SH-SY5Y (cell line): ENCODE results near the gene CLRN3.

Experiments
- GATA2 ChIP-seq: IDR thresholded peaks from 2 replicates; pipeline ENCODE4 v1.6.1; 2011; ENCODE audit warnings: mild to moderate bottlenecking, low read depth, low read length
- GATA3 ChIP-seq: IDR thresholded peaks from 2 replicates; pipeline ENCODE4 v1.6.1; 2011; ENCODE audit warnings: low read depth, mild to moderate bottlenecking, low read length, moderate library complexity

CLRN3 gene

DNA sequence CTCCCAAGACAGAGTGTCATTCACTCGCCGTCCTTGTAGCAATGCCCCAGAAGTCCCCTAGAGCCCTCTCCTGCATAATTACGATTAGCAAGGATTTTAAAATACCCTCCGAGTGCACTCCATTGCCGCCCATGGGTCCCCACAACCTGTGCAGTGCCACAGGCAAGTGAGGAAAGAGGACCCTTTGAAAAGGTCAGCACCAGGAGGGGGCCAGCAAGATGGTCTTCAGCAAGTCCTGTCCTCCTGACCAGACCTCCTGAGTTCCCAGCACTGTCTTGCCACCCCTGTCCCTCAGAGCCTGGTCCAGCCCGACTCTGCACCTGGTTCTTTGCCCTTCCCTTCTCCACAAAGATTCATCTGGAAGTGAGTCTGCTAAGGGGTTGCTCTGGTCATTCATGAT, 32.1 kb downstream of the CLRN3 start:
- TF ChIP-seq GATA2 = no peak
- no peak for TF ChIP-seq GATA3

DNA sequence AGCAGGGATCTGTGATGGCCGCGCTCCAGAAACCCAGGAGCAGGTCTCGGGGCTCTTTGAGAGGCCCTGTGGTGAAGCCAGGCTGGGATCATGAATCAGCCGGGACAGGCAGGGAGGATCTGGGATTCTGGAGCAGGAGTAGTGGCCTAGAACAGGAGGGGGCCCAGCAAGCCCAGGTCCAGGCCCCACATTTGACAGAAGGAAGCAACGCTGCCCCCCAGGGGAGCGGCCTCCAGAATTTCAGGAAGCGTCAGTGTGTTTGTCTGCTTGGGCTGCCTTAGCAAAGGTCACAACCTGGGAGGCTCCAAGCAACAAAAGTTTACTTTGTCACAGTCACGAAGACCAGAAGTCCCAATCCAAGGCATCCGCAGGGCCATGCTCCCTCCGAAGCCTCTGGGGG, 36.8 kb downstream of the CLRN3 start:
- no peak for TF ChIP-seq GATA2
- TF ChIP-seq GATA3 = no peak

DNA sequence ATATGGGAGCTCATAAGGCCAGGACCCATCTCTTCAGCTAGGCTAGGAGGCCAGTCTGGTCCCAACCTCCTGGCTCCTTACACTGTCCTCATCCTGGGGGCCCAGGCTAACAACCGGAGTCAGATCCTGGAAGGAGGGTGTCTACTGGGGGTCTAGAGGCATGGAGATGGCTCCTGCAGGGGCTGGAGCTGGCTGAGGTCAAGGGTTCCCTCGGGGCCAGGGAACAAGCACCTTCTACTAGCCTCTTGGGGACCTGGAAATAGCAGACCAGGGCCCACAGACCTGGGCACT, 37.2 kb downstream of the CLRN3 start:
- TF ChIP-seq GATA2 (no peak), GATA3 (no peak)

DNA sequence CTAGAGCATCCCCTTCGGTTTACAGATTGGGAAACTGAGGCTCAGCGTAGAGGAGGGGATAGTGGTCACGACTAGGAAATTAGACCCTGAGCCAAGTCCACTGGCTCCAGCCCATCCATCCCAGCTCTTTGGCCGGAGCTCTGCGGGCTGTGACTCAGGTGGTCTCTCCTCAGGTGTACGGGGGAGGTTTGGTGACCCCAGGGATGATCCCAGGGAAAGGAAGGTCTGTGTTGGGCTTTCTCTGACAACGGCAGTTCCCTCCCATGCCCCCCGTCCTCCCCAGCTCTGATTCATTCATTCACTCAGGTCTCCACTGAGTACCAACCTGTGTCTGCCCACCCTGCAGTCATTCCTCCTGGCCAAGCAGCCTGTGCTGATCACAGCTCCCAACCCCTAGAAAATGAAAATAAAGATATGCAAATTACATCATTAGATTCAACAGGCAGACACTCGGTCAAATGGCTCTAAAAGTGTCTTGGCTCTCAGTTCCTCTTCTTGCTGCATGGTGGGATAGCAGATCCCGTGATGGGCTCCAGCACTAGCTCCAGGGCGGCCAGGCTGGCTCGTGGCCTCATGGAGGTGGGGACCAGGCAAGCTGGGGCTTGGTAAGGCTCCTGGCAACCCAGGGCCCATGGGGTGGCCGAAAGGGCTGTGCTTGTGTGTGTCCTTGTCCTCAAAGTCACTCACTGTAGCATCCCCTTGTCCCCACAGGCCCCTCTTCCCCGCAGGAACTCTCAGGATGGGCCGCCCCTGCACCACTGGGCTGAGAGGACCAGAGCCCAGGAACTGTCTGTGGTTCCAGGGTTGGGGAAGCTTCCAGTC, 37.8 kb downstream of the CLRN3 start:
- TF ChIP-seq GATA3 = no peak
- TF ChIP-seq GATA2 = no peak

DNA sequence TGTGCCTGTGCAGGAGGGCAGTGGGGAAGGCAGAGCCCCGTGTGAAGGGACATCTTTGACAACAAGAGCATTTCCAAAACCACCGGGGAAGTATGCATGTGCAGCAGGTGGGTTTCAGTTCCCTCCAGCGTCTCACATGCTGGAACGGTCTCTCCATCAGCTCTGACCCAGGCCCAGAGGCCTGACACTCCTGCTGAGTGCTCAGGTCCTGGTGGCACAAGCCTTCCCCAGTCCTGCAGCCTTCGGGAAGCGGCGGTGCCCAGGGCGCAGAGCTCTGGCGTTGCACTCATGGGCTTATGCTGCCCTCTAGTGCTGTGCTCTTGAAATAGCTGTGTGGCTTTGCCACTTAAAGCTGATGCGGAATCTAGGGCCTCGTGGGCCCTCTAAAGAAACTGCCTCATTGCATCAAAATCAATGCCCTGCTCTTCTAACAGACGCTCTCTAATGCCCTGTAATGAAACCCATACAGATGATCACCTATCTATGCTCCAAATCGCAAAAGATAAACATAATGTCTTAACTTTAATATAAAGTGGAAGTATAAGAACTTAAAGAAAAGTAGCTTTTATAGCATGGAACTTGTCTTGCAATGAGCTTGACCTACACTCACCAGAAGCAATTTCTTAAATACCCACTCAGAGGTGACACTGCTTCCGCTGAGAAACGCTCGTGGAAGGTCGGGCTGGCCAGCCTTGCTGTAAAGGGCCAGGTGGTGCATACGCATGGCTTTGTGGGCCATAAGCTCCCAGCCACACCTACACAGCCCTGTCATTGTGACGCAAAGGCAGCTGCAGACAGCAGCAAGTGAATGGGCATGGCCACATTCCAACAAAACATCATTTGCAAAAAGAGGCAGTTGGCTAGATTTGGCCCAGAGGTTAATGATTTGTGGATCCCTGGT, 38.6 kb downstream of the CLRN3 start:
- TF ChIP-seq GATA2 (no peak), GATA3 (no peak)

DNA sequence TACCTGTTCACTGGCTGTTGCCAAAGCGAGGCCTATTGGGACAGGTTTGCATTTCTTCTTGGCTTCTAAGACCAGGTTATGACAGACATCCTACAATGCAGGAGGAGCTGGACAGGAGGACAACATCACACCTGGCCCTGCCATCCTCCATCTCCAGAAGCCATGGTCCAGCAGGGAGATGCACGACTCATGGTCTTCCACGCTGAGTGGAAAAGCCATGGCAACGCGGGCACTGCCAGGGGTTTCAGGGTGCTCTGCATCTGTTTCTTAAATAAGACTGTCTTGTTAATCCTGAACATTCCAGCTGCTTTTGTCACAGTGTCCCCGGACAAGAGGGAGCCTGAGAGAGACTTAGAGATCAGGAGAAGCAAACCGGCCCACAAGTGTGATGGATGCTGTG, 40.3 kb downstream of the CLRN3 start:
- TF ChIP-seq GATA2 (no peak), GATA3 (no peak)

DNA sequence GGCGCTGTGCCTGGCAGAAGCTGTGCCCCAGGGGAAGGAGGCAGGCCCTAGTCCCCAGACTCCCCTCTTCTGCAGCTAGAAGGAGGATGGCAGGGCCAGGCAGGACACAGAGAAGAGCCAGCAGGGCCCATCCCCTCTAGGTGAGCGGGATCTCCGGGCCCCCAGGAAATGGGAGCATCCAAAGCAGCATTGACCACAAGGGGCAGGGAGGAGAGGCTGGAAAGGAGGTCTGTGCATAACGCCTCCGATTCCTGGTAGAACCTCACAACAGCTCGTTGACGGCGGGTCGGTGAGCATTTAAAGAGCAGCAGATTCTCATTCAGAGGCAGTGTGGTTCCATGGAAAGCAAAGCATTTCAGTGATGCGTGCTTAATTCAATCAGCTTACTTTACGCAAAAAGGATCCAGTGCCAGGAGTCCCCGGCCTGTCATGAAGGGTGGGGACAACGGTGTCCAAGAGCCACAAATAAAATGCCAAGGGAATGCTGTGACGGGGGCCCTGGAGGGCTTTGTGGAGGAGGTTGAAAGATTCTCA, 41.0 kb downstream of the CLRN3 start:
- TF ChIP-seq GATA2 = no peak
- TF ChIP-seq GATA3 = no peak

DNA sequence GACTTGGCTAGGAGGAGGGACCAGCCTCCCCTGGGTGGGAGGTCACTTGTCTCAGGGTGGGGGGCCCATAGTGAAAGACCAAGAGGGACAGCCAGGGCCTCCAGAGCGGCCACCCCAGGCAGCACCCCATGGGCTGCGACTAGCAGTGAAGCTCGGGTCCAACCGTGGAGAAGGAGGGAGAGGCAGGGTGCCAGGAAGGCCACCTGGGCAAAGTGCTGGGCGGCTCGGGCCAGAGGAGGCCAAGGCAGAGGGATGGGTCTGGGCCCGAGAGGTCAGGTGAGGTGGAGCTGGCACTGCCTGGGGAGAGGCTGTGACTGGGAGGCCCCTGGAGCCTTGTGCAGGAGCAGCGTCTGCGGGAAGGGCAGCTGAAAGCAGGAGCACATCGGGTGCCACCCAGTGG, 41.8 kb downstream of the CLRN3 start:
- no peak for TF ChIP-seq GATA2
- no peak for TF ChIP-seq GATA3

DNA sequence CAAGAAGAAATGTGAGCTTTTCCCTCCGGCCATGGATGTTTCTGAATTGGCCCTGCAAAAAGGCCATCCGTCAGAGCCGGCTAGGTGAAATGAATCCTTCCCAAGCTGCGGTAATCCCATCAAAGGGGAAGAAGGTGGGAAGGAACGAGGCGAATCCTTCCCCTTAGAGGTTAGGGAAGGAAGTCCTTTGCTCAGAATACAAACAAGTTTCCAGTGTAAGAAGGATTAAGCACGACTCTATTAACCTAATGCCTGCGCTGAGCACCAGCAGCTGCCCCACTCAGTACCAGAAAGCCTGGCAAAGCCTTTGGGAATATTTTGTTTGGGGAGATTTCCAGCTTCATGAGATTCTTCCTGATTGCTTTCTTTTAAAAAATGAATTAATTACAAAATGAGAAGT, 42.8 kb downstream of the CLRN3 start:
- TF ChIP-seq GATA3 = no peak
- TF ChIP-seq GATA2 = no peak

DNA sequence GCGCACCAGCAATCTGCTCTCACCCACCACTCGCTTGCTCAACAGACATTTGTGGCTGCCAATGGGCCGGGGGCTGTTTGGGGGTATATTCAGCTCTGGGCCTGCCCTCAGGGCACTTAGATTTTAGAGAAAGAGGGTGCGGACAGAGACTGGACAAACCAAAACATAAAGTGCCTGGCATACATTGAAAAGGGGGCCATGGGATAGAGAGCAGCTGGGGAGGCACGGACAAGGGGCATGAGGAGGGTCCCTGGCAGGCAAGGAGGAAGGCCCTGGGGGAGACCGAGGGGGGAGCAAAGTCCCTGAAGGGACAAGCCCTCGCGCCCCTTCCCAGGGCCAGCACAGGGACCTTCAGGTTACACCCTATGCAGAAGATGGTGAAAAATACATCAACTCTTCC, 43.5 kb downstream of the CLRN3 start:
- TF ChIP-seq GATA3 (no peak), GATA2 (no peak)

DNA sequence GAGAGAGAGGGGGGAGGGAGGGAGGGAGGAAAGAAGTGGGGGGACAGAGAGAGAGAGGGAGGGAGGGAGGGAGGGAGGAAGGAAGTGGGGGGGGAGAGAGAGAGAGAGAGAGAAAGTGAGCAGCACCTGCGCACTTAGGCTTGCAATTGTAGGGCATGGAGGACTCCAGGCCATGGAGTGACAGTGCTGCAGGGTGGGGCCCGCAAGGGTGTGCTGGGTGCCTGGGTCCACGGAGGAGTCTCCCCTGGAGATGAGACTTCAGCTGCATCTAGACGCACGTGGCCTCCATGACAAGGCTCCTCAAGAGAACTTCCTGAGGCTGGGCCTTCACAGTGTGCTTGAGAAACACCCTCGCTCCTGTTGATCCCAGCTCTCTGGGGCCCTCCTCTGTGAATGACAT, 44.5 kb downstream of the CLRN3 start:
- TF ChIP-seq GATA3 (no peak), GATA2 (no peak)

DNA sequence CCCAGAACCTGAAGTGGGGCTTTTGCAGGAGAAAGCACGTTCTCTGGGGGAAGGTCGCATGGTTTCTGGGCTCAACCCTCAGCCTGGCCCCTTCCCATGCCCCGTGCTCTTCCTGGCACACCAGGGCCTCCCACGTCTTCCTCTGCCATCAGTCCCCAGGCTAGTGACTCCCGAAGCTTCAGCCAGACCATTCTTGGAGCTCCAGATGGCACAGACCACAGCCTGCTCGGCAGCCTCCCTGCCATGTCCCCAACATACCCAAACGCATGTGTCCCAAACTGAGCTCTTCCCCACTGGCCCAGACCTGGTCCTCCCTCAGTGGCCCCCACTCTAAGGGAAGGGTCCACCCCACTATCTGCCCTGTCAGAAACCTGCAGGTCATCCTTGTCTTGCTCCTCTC, 47.0 kb downstream of the CLRN3 start:
- TF ChIP-seq GATA3 (no peak), GATA2 (no peak)

DNA sequence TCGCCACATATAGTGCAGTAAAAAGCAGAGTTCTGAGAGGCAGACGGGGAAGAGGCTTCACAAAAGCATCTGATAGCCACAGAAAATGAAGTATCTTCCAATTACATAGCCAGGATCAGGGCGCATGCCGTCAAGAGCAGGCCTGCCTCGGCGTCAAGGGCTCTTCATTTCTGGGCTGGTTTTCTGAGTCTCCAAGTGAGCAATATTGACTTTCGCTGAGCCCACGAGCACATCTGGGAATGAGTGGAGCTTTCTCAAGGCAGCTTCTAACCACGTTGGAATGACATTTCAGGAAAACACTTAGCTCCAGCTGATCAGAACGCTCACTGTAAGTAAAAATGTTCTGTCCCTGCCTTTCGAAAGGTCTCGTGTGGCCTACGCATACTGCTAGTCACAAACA, 51.9 kb downstream of the CLRN3 start:
- no peak for TF ChIP-seq GATA3
- no peak for TF ChIP-seq GATA2

DNA sequence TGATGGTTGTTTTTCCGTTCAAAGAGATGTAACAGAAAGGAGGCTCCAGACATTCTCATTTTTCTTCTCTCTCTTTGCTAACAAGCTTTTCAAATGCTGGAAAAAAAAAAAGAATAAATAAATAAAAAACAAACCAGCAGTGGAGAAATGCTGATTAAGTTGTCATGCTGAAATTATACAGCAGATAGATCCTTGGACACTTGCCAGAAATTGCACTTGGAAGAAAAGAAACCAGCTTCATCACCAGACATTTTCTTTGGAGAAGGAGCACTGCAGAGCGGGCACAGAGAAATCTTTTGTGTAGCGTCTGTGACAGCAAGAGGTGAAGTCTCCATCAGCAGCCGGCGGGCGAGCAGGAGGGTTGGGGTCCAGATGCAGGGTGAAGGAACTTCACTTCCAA, 55.8 kb downstream of the CLRN3 start:
- TF ChIP-seq GATA3 (no peak), GATA2 (no peak)

DNA sequence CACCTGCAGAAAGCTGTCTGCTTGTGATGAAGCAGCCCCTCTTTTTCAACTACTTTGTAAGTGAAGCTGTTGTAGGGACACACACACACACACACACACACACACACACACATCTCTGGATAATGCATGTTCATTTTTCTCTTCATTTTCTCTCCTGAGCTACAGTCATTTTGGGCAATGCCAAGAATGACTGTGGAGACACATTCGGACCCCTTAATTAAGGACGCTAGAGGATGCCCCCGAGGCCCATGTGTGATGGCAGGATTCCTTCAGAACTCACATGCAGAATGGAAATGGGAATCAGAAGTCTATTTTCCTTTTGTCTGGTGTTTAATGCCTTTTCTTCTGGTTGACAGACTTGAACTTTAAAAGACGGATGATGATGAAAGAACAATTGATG, 56.6 kb downstream of the CLRN3 start:
- TF ChIP-seq GATA2 (no peak), GATA3 (no peak)
